ENCODE results near the gene DPPA4.
"Not testable (repeated sequence)": the region's sequence is repeated elsewhere in the genome, so short reads cannot be mapped to it uniquely, and the experiment has no call there.

Gene DPPA4, protein sequence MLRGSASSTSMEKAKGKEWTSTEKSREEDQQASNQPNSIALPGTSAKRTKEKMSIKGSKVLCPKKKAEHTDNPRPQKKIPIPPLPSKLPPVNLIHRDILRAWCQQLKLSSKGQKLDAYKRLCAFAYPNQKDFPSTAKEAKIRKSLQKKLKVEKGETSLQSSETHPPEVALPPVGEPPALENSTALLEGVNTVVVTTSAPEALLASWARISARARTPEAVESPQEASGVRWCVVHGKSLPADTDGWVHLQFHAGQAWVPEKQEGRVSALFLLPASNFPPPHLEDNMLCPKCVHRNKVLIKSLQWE

DNA sequence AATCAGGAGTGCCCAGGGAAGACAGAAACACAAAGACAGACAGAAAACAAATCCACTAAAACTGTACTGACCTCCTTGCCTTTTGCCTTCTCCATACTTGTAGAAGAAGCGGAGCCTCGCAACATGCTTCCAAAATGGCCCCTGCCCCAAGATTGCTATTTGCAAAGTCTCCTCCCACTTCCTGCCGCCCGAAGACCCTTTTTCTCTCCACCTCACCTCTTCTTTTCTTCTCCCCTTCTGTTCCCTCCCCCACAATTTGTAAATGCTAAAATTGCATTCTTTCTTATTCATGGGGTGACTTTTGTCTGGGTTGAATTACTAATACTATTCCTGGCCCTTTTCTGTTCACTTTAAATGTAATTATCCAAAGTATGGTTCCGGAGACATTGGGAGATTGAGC, at the start of gene DPPA4:
Gene DPPA4, minus strand, starts transcription at position 154 of the 400 bp plus-strand sequence. Its CDS starts 29 bp downstream, at position 125.
- DNase-seq = no peak

DNA sequence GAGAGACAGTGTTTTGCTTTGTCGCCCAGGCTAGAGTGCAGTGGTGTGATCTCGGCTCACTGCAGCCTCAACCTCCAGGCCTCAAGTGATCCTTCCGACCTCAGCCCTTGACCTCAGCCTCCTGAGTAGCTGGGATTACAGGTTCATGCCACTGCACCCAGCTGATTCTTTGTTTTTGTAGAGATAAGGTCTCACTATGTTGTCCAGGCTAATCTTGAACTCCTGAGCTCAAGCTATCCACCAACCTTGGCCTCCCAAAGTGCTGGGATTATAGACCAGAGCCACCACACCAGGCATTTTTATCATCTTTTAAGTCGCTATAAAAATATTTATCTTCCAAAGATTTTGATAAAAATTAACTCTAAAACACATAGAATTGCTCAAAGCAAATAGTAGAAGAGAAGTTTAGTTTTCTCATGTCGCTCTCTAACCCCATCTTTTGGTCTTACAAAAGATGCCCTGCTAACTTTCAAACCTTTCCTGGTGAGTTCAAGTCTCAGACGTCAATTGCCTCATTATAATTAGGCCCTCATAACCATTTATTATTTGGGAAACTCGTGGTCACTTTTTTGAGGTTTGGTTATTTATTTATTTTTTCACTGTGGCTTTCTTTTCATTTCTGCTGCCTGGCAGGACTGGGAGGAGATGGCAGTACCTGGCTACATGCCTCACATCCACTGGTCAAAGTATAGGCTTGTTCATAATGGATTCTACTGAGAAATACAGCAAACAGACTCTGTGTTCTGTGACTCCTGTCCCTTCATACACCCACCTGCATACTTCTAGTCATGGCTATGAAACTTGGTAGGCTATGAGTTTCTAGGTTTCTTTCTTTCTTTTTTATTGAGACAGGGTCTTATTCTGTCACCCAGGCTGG, 48.3 kb upstream of the DPPA4 start:
- DNase-seq = no peak

DNA sequence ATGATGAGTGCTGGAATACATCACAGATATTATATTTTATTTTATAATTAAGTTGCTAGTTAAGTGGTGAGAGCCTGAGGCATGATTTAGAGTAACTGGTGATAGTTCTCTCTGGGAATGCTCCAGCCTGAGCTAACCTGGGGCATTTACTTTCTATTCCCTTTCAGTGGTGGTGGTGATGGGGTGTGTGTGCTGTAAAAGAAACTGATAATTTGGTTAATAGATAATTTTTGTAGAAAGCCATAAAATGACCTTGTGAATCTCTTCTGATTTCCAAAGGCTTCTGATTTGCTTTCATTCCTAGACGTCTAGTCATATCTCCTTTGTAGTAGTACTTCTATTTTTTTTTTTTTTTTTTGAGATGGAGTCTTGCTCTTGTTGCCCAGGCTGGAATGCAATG, 46.8 kb upstream of the DPPA4 start:
- no peak for DNase-seq

DNA sequence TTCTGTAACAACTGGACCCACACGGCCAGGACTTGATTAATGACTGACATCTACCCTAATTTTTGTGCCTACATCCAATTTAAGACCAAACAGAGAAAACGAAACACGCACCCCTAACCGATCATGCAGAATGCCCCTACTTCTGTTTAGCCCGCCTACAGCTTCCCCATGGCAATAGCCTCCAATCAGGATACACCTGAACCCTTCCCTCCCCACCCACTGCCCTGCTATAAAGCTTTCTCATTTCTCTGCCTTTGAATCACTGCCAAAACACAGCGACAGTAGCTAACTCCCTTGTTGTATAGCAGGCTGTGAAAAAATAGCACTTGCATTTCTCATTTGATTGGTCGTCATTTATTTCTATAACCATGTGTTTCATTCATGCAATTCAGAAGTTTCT, 45.2 kb upstream of the DPPA4 start:
- DNase-seq = no peak

DNA sequence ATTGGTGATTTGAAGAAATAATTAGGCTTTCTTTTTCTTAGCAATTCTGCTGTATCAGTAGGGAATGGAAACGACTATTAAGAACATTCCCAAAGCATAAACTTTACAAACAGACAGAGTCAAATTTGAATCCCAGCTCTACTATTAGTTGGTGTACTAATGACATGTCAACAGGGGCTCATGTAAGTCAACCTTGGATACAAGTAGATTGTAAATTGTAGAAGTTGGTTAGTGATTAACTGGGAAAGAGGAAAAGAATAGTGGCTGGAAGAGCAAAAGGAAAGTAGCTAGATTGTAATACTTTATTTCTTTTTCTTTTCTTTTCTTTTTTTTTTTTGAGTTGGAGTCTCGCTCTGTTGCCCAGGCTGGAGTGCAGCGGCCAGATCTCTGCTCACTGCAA, 38.6 kb upstream of the DPPA4 start:
- DNase-seq = no peak

DNA sequence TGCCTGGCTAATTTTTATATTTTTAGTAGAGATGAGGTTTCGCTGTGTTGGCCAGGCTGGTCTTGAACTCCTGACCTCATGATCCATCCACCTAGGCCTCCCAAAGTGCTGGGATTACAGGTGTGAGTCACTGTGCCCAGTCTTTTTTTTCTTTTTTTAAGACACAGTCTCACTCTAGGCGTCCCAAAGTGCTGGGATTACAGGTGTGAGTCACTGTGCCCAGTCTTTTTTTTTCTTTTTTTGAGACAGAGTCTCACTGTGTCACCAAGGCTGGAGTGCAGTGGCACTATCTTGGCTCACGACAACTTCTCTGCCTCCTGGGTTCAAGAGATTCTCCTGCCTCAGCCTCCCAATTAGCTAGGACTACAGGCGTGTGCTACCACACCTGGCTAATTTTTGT, 37.1 kb upstream of the DPPA4 start:
- DNase-seq = not testable (repeated sequence)

DNA sequence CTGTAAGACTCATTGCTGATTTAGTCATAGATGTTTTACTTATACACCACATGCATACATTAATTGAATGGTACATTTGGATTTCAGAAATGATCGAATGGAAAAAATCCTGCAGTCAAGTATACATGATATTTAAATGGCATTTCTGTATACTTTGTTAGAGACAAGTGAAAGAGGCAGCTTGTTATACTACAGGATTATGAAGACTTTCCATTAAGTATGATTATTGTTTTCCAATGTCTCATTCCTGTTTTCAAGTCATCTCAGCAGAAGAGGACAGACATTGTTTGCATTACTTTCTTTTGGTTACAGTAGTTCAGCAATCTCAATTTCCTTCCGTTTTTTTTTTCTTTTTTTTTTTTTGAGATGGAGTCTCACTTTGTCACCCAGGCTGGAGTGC, 36.6 kb upstream of the DPPA4 start:
- no peak for DNase-seq

DNA sequence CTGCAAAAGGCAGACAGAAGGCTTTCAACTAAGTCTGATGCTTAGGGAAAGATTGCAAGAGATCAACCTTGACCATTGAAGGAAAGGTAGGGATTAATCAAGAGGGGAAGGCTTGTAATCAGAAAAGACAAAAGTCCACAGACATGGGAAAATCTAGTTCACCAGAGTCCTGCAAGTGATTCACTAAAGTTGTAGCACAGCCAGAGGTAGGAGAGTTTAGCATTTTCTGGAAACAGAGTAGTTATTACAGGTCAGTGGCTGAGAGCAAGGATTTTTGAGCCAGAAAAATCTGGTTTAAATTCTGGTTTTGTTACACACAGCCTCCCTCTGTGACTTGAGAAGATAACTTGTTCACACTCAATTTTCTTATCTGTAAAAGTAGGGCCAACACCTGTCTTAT, 35.3 kb upstream of the DPPA4 start:
- DNase-seq = no peak

DNA sequence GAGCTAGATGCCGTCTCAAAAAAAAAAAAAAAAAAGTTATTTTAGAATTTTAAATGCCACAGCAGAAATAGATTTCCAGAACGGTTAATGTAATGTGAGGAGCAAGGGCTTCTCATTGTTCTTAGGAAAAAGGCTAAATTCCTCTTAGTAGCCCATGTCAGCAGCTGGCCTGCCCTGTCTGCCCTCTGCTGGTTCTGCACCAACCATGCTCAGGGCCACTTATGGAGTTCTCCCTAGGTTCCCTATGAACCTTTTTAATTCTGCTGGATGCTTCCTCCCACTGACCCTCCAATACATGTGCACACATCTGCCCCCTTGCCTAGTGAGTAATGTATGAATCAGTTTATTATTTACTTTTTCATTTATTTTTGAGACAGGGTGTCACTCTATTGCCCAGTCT, 32.2 kb upstream of the DPPA4 start:
- no peak for DNase-seq

DNA sequence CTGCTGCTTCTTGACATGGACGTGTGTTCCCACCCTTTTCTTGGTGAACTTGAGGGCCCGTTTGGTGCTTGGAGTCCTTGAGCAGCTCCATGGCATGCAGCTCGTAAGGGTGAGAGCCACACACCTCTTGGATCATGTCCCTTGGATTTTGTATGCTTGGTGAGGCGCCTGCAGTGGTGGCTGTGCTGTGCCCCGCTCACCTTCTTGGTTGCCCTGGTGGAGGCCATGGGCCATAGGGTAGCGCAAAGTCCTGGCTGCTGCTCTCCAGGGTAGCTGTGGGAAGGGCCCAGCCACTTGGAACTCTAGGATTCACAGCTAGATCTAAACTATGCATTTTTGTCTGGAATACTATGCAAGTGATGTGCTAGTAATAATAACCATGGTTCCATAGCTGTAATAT, 26.7 kb upstream of the DPPA4 start:
- no peak for DNase-seq

DNA sequence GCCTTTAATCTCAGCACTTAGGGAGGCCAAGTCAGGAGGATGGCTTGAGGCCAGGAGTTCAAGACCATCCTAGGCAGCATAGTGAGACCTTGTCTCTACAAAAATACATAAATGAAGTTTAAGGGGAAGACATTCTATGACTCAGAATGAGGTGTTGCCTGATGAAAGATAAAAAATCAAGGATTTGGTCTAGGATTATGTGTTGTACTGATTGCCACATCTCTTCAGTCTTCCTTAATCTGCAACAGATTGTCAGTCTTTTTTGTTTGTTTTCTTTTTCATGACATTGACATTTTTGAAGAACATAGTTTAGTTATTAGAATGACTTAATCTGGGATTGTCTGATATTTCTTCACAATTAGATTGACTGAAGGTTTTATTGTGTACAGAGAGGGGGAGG, 26.3 kb upstream of the DPPA4 start:
- DNase-seq = no peak

DNA sequence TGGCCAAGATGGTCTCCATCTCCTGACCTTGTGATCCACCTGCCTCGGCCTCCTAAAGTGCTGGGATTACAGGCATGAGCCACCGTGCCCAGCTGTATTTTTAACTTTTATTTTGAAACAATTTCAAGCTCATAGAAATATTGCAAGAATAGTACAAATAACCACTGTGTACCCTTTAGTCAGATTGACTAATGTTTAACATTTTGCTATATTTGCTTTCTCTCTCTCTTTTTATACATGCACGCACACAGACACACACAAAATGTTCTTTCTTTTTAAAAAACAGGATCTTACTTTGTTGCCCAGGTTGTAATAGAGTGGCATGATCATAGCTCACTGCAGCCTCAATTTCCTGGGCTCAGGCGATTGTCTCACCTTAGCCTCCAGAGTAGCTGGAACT, 25.5 kb upstream of the DPPA4 start:
- no peak for DNase-seq

DNA sequence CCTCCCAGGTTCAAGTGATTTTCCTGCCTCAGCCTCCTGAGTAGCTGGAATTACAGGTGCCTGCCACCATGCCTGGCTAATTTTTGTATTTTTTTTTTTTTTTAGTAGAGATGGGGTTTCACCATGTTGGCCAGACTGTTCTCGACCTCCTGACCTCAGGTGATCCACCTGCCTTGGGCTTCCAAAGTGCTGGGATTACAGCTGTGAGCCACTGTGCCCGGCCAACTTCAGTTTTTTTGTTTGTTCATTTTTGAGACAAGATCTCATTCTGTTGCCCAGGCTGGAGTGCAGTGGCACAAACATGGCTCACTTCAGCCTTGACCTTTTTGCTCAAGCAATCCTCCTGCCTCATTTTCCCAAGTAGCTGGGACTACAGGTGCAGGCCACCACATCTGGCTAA, 21.5 kb upstream of the DPPA4 start:
- DNase-seq = not testable (repeated sequence)

DNA sequence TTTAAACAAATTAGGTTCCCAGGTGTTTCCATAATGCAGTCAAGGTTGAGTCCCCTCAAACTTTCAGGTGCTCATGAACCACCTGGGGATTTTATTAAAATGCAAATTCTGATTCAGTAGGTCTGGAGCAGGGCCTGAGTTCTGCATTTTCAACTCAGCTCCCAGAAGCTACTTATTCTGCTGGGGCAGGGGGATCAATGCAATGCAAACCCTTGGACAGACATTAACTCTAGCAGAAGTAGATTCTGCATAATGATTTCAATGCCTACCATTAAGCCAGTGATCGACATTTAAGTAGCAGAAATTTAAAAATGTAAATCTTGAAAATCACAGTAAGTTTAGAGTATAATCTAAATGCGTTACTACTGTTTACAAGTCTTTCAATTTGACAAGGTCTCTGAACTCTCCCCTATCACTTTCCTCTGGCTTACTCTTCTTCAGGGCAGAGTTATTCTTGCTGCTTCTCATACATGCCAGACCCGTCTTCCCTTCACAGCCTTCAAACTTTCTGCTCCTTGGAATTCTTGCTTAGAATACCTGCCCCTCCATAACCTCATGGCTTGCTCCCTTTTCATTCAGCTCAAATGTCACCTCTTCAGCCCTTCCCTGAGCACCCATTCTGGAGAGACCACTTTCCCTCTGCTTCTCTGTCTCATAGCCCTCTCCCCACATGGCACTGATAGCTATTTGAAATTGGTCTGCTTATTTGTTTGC, 19.3 kb upstream of the DPPA4 start:
- no peak for DNase-seq

DNA sequence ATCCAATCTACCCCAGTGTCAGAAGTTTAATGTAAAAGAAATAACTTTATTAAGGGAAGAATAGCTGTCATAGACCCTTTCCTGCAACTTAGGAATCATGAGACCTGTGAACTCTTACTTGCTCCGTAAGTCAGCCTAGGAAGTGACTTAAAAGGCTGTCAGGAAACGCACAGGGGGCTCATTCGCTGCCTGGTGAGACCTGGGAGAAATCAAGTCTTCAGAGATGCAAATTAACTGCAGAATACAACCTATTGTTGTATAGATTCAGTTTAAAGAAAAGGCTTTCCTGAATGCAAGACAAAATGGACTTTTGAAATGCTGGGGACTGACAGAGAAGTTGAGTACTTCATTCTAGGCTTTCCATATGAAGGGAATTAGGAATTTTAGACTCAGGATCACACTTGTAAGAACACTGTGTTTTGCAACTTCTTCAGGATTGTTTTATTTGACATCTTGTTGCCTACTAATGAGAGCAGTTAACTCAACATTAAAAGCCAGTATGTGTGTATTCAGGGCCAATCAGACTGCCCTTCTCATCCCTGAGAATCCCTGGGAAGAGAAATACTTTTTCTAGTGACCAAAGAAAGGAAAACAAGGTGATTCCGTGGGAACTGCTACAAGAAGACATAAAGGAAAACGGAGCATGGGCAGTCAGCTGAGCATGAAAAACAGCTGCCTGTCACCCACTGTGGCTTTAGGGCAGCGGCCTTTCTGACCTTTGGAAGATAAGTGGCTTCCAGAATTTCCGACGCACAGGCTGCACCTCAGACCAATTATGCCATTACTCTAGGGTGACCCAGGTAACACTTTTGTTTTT, 18.5 kb upstream of the DPPA4 start:
- DNase-seq = no peak

DNA sequence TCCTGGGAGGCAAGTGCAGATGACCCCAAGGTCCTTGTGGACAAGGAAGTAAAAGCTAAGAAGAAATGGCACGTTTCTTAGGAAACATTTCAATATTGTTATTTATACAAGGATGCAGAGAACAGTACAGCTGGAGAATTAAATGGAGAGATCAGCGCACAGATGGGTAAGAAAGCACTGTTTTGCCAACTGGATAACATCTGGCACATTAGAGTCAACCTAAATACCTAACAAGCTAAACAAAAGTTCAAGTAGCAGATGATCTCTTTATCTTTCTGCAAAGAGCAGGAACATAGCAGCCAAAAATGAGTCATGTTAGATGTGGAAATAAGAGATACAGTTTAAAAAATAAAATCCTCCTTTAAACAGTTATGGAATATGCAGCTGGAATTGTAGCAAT, 15.7 kb upstream of the DPPA4 start:
- no peak for DNase-seq

DNA sequence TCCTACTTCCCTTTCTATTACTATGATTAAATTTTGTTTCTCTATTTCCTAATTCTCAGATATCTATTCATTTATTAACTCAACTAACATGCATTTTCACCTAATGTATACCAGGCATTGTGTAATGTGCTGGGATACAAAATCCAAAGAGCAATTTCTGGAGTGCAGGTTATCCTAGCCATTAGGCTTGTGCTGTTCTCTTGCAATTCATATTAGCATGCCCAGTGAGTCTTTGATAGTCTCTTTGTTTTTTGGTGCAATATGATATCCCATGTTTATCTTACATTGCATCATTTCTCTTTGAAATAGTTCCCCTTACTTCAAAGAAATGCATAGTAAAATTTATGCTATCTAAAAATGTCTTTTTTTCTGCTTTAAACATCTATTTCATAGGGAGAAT, 13.9 kb upstream of the DPPA4 start:
- DNase-seq = no peak

DNA sequence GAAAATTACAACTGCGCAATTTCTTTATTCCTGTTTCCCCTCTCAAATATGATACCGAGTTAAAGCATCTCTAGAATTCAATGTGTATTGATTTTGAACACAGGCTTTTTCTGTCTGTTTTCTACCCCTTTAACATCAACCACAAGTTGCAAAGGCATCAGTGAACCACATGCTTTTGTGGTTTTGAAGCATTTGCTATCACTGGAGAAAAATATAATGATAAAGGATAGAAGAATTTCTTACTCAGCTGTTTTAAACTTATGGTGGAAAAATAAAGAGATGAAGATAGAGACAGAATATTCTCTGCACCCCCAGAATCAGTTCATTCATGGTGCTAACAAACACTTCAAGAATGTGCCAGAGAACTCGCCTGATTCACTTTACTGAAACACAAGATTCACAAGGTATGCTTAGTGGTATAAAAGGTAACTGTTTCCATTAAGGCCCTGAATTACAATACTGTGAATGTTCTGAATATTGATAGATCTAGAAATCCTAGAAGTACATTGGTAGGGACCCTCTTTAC, 9.5 kb upstream of the DPPA4 start:
- no peak for DNase-seq

DNA sequence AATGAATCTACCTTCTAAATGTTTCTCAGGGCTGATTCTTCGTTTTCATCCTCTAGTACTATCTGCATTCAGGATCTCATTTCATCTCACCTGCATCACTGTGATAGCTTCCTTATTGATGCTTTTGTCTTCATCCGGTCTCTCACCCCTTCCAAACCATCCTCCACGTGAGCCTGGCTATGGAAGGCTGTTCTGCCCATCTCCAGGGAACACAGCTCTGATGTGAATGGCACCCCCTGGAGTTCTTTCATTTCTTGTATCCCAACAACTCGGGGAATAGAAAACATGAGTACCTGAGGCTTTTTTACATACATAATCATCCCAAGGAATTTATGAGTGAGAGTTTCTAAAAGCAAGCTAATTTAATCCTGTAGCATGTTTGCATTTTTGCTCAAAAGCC, 8.8 kb upstream of the DPPA4 start:
- DNase-seq = no peak

DNA sequence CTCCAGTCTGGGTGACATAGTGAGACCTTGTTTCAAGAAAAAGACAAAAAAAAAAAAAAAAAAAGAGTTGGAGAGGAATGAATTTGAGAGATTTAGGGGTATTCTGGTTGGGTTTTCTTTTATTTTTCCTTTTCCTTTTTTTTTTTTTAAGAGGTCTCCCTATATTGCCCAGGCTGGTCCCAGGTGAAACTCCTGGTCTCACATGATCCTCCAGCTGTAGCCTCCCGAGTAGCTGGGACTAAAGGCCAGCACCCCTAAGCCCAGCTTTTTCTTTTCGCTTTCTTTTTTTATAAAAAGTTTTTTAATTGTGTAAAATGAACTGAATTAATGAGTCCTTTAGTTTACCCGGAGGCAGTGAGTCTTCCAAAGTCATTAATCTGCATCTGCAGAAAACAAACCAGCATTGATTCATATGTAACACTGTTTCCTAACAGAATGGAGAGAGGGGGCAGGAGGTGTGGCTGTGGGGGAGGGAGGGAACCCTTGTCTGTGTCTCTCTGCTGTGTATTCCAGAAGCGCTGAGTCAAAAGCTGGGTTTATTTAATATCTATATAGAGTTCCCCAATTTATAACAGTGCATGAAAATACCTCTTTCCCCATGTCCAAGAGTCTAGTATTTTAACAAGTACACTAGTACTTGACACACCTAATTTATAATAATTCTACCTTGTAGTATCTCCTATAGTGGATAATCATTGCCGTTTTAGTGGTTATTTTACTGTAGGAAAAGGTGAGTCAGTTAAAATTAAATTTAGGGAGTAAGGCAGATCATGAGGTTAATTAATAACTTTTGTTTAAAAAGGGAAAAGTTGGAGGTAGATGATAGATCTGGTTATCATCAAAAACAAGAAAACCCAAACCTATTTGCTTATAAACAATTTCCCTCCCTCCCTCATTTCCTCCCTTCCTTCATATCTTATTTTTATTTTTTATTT, 2.6 kb upstream of the DPPA4 start:
- no peak for DNase-seq

DNA sequence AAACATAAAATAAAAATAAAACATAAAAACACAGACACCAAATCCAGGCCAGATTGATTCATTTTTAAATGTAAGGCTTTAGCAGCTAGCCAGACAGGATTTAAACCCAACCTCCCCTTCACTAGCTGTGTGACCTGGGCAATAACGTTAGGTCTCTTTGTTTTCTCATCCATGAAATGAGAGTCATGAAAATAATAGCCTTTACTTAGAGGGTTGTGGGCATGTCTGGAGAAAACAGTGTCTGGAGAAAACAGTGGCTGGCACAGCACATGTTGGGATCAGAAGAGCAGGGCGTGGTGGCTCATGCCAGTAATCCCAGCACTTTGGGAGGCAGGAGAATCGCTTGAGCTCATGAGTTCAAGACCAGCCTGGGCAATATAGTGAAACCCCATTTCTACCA, 1.9 kb upstream of the DPPA4 start:
- no peak for DNase-seq

DNA sequence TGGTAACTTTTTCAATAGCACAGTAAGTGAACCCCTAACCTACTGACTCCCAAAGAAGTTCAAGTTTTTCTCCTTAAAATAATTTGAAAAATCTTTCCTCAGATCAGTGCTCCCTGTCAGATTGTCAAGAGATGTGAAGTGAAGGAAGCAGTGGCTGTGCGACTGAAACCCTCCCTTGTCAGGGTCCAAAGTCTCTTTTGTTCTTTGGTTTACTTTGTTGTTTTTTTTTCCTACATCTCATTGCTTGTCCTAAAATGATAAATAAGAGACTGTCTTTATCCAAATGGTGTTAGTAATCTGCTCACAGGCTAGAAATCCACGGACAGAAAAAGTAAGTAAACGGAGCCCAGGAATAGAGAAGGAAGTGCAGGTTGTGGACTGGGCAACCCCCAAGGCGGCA, 976 bp upstream of the DPPA4 start:
- DNase-seq = no peak

All from activated CD4-positive, alpha-beta T cell treated with anti-CD3 and anti-CD28 coated beads for 1 hour (primary cell).